Suprapubic skin (tissue), 4 donors: ENCODE results near the gene PNPLA2. TPM values are rescaled to one million over a fixed set of nuclear protein-coding genes. Genes with fewer than 3 reads are reported as not detected.

Experiments used
- DNase-seq, 2 donors: peaks; one replicate each; pipeline ENCODE4 v3.0.0-alpha.2; 2019; ENCODE audit warnings: low spot score in 2 of 2
- H3K27ac ChIP-seq: fragments of 200-600 bp; sonication (generic); one replicate; pipeline ENCODE4 v1.5.1; 2019
- H3K27me3 ChIP-seq: fragments of 200-600 bp; sonication (generic); one replicate; pipeline ENCODE4 v1.5.1; 2019
- H3K36me3 ChIP-seq: fragments of 200-600 bp; sonication (generic); one replicate; pipeline ENCODE4 v1.5.1; 2019
- H3K4me1 ChIP-seq: fragments of 200-600 bp; sonication (generic); one replicate; pipeline ENCODE4 v1.5.1; 2019
- H3K4me3 ChIP-seq: fragments of 200-600 bp; sonication (generic); one replicate; pipeline ENCODE4 v1.5.1; 2019; ENCODE audit warnings: mild to moderate bottlenecking
- H3K9me3 ChIP-seq: fragments of 200-600 bp; sonication (generic); one replicate; pipeline ENCODE4 v1.5.1; 2019
- EP300 ChIP-seq: sonication (generic); formaldehyde crosslinking; IDR thresholded peaks from one replicate; pipeline ENCODE4 v1.6.1; 2017; ENCODE audit warnings: antibody characterized with exemption
- POLR2A ChIP-seq, 2 donors: fragments of 450-650 bp; IDR thresholded peaks; one replicate each; pipeline ENCODE4 v1.6.1; 2017; ENCODE audit warnings: antibody characterized with exemption in 2 of 2, mild to moderate bottlenecking in 2 of 2, moderate library complexity in 2 of 2
- POLR2AphosphoS5 ChIP-seq, 3 donors: sonication (generic); formaldehyde crosslinking; IDR thresholded peaks; one replicate each; pipeline ENCODE4 v1.6.1; 2017; ENCODE audit warnings: antibody characterized with exemption in 3 of 3
- WGBS: methylation state at CpG from one replicate; pipeline ENCODE4 v1.1.5; 2018; 5-methylcytosine and 5-hydroxymethylcytosine counted together
- total RNA-seq, 4 donors: library from RNA; depleted of rRNA; stranded (reverse); fragments of >200 nt; gene quantifications; one replicate each; pipeline ENCODE4 v1.1.0, GENCODE V29; 2016
- TF ChIP-seq, protein P1 (sequence below), 2 donors: fragments of 200-600 bp in 1 of 2; fragments of 450-650 bp in 1 of 2; sonication (generic) in 1 of 2; IDR thresholded peaks; one replicate each; pipeline ENCODE4 v1.5.1; 2016 to 2019; ENCODE audit warnings: antibody characterized with exemption in 2 of 2, mild to moderate bottlenecking in 1 of 2, moderate library complexity in 1 of 2

PNPLA2 gene
- total RNA-seq, 4 donors from 2014 or later: 74.9 to 117 (median 85.9) TPM

DNA sequence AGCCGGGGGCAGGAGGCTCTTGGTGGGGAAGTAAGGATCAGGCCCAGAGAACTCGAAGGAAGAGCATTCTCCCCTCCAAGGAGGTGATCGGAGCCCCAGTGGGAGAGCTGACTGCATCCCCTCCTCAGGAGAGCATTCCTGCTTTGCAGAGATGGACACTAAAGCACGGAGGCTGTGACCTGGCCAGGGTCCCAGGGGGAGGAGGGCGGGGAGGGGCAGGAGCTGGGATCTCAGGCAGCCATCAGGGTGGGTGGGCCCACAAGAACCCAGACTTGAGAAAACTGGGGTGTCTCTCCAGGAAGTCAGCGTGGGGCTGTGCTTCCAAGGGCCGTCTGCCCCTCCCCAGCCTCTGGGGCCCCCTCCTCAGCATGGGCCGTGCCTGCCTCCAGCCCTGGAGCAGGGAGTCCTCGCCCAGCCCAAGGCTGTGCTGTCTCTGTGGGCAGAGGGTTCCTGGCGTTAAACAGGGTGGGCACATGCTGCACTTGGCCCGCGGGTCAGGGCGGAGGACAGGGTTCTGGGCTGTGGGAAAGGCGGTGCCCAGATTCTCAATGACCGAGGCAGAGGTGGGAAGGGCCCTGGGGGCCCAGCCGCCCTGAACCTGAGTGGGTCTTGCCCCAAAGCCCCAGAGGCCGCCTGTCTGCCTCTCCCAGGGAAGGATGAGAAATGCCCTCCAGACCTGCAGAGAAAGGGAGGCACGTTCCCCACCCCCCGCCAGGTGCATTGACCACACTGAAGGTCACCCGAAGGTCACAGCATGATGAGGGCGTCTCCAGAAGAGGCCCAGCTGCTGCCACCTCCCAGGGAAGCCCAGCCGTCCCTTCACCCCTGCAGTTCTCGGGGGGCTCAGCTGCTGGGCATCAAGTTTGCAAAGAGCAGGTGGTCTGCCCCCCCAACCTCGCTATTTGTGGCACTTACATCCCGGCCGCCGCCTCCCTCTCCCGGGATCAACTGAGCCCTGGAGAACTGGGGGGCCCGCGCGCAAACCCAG lies 29.5 kb upstream of the PNPLA2 start:
- Histone ChIP-seq H3K27me3 (peaks cover 13% of the 10 kb centered on the region), H3K4me3 (no peak overlapping the region), H3K36me3 (peaks cover 15% of the 10 kb centered on the region), H3K9me3 (no peaks in the 10 kb centered on the region), H3K4me1 (peaks cover 7% of the 10 kb centered on the region), H3K27ac (no peak overlapping the region)
- TF ChIP-seq, protein P1, sequence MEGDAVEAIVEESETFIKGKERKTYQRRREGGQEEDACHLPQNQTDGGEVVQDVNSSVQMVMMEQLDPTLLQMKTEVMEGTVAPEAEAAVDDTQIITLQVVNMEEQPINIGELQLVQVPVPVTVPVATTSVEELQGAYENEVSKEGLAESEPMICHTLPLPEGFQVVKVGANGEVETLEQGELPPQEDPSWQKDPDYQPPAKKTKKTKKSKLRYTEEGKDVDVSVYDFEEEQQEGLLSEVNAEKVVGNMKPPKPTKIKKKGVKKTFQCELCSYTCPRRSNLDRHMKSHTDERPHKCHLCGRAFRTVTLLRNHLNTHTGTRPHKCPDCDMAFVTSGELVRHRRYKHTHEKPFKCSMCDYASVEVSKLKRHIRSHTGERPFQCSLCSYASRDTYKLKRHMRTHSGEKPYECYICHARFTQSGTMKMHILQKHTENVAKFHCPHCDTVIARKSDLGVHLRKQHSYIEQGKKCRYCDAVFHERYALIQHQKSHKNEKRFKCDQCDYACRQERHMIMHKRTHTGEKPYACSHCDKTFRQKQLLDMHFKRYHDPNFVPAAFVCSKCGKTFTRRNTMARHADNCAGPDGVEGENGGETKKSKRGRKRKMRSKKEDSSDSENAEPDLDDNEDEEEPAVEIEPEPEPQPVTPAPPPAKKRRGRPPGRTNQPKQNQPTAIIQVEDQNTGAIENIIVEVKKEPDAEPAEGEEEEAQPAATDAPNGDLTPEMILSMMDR (IDR thresholded peaks at IDR 0.05): no peak
- TF ChIP-seq POLR2AphosphoS5 (IDR thresholded peaks at IDR 0.05) (no peak), POLR2A (IDR thresholded peaks at IDR 0.05) (no peak), EP300 (no peak)
- WGBS: no CpG with 5 or more reads among the region's 31 CpGs
- DNase-seq: no peak

DNA sequence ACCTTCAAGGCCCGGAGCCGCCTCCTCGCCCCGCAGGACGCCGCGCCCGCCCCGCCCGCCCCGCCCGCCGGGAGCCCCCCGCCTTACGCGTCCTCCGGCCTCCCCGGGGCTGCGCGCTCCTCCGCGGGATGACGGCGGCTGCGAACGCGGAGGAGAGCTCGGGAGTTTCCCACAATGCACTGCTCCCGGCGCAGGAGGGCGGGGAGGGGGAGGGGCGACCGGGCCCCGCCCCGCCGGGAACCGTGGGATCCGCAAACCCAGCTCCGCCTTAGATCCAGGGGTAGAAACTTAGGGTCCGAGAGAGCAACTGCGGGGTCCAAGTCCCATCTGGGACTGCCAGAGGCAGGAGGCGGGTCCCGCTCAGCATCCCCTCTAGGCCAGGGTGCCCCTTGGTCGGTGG lies 28.8 kb upstream of the PNPLA2 start, which contains the start of gene CEND1:
CEND1 (minus strand) TSS at position 148 of the 400 bp plus-strand sequence. CDS start 1,514 bp downstream, outside the sequence.
- Histone ChIP-seq H3K9me3 (no peaks in the 10 kb centered on the region), H3K27ac (no peak within 1 kb of the TSS), H3K27me3 (peaks cover 13% of the 10 kb centered on the region), H3K36me3 (peaks cover 15% of the 10 kb centered on the region), H3K4me1 (peaks cover 14% of the 10 kb centered on the region), H3K4me3 (no peak within 1 kb of the TSS)
- no peak for DNase-seq
- WGBS: no CpG with 5 or more reads among the region's 44 CpGs
- TF ChIP-seq EP300 (no peak), POLR2AphosphoS5 (IDR thresholded peaks at IDR 0.05) (no peak), POLR2A (IDR thresholded peaks at IDR 0.05) (no peak)
- TF ChIP-seq, protein P1 (IDR thresholded peaks at IDR 0.05): no peak

GRCh38 chr11:790721-791564 lies 27.8 kb upstream of the PNPLA2 start:
- Histone ChIP-seq H3K27ac (no peak overlapping the region), H3K4me3 (no peak overlapping the region), H3K27me3 (peaks cover 13% of the 10 kb centered on the region), H3K9me3 (no peaks in the 10 kb centered on the region), H3K4me1 (peaks cover 24% of the 10 kb centered on the region), H3K36me3 (peaks cover 15% of the 10 kb centered on the region)
- TF ChIP-seq, protein P1 (IDR thresholded peaks at IDR 0.05): no peak
- TF ChIP-seq EP300 (no peak), POLR2AphosphoS5 (IDR thresholded peaks at IDR 0.05) (no peak), POLR2A (IDR thresholded peaks at IDR 0.05) (no peak)
- DNase-seq: no peak
- 51% methylated on average over 14 of the region's 18 CpGs for WGBS

- Histone ChIP-seq H3K27ac (no peak overlapping the region), H3K9me3 (no peaks in the 10 kb centered on the region), H3K36me3 (peaks cover 15% of the 10 kb centered on the region), H3K27me3 (peaks cover 13% of the 10 kb centered on the region), H3K4me3 (no peak overlapping the region), H3K4me1 (peaks cover 34% of the 10 kb centered on the region)
- 80% methylated on average over 2 of the region's 49 CpGs for WGBS
- TF ChIP-seq EP300: no peak
- TF ChIP-seq POLR2AphosphoS5 (IDR thresholded peaks at IDR 0.05): no peak
- no peak for TF ChIP-seq POLR2A (IDR thresholded peaks at IDR 0.05)
- TF ChIP-seq, protein P1 (IDR thresholded peaks at IDR 0.05): no peak
- no peak for DNase-seq
Observed at GRCh38 chr11:791658-792534, 26.8 kb upstream of the PNPLA2 start.
